ENCODE data around the gene RNF112.
A peak's percentile ranks its signal among the peaks of the same experiment; 100 is the strongest.
"Not testable (repeated sequence)": the region's sequence is repeated elsewhere in the genome, so short reads cannot be mapped to it uniquely, and the experiment has no call there.

RNF112 gene

DNA sequence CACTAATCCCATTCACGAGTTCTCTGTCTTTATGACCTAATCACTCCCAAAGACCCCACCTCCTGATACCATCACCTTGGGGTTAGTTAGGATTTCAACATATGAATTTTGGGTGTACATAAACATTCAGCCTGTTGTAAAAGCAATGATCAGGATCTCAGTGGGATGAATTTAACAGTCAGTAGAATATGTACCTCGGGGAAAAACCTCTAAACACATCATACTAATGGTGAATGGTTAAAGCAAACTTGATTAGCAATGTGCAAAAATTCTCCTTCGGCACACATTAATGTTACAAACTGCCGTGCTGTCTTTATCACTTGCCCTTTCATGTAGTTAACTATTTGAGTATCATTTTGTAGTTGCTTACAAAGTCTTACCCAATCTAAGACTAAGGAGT, 10.2 kb downstream of the RNF112 start:
- FAIRE-seq: no peak
- DNase-seq (ENCODE audit: insufficient read length): no peak
- no peak for TF ChIP-seq POLR2A (IDR thresholded peaks at IDR 0.05; ENCODE audit: low read depth, low read length)
- TF ChIP-seq TAF1 (IDR thresholded peaks at IDR 0.05; ENCODE audit: borderline replicate concordance, low read depth, low read length): no peak
- no peak for TF ChIP-seq POLR2AphosphoS5 (IDR thresholded peaks at IDR 0.05; ENCODE audit: low read depth, low read length)

DNA sequence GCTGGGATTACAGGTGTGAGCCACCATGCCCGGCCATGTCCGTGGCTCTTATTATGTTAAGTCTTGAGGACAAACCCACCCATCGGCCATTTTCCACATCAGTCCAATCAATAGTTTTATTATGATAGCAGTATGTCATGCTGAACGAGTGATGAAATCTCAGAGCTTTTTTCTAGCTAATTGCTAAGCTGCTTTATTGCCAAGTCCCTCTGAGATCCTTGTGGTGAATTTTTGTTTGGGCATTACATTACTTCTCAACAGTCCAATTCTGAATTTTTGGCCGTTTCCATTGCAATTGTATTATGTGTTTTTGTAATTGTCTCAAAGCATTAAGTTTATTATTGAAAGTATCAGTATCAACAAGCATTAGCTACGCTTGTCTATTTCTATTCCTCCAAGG, 10.9 kb downstream of the RNF112 start:
- DNase-seq (ENCODE audit: insufficient read length): no peak
- no peak for FAIRE-seq
- TF ChIP-seq POLR2AphosphoS5 (IDR thresholded peaks at IDR 0.05; ENCODE audit: low read depth, low read length) (no peak), TAF1 (IDR thresholded peaks at IDR 0.05; ENCODE audit: borderline replicate concordance, low read depth, low read length) (no peak), POLR2A (IDR thresholded peaks at IDR 0.05; ENCODE audit: low read depth, low read length) (no peak)

DNA sequence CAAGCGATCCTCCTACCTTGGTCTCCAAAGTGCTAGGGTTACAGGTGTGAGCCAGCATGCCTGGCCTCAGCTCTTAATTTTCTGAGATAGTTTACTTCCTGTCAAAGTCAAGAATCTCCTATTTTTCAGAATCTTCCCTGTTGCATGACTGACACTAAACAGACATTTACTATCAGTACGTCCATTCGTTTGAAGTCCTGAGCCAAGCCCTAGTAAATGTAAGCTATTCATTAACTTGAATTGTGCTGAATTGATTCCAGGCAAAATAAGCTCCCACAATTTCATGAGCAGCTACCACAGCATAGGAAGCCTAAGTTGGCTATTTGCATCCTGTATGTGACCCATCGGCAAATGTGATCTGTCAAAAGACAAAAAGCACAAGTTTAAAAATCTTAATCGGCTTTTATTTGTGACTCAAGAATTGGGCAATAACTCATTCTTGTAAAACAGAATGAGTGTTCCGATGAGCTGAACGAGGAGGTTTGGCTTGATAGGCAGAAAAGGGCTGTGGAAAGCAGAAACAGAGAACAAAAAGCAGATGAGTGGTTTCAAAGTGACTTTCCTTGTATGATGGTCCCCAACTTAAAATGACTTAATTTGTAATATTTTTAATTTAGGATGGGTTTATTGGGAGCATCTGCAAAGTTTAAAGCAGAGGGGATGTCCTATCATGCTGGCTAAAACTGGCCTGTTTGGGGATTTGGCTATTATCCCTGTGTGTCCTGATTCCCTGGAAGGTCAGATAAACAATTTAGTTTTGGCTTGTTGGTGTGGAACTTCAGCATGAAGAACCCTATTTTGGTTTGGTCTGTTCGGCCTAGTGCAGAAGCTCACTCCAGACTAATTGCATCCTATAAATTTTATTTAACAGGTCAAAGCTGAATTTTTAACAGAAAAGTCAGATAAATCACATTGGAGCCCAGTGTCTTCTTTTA, 14.2 kb downstream of the RNF112 start:
- no peak for TF ChIP-seq TAF1 (IDR thresholded peaks at IDR 0.05; ENCODE audit: borderline replicate concordance, low read depth, low read length)
- TF ChIP-seq POLR2A (IDR thresholded peaks at IDR 0.05; ENCODE audit: low read depth, low read length): no peak
- TF ChIP-seq POLR2AphosphoS5 (IDR thresholded peaks at IDR 0.05; ENCODE audit: low read depth, low read length): no peak
- no peak for FAIRE-seq

DNA sequence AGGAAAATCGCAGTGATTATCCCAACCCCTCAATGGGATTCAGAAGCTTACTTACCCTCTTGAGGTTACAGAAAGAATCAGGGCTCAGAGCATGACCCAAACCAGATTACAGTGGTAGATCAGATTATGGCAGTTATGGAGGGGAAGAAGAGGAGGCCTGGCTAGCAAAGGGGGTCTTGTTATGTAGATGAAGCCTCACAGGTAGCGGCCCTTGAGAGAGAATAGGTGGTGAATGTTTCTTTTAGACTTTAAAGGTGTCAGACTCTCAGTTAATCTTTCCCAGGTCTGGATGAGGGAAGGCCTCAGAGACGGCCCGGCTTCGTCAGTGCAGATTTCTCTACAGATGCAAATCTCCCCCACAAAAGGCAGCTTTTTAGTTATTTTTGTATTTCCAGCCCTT, 15.6 kb downstream of the RNF112 start:
- FAIRE-seq: no peak
- no peak for TF ChIP-seq TAF1 (IDR thresholded peaks at IDR 0.05; ENCODE audit: borderline replicate concordance, low read depth, low read length)
- no peak for TF ChIP-seq POLR2AphosphoS5 (IDR thresholded peaks at IDR 0.05; ENCODE audit: low read depth, low read length)
- no peak for TF ChIP-seq POLR2A (IDR thresholded peaks at IDR 0.05; ENCODE audit: low read depth, low read length)

More for the DNA sequence above, 14.2 kb downstream of the RNF112 start:
- DNase-seq (ENCODE audit: insufficient read length): no peak

DNA sequence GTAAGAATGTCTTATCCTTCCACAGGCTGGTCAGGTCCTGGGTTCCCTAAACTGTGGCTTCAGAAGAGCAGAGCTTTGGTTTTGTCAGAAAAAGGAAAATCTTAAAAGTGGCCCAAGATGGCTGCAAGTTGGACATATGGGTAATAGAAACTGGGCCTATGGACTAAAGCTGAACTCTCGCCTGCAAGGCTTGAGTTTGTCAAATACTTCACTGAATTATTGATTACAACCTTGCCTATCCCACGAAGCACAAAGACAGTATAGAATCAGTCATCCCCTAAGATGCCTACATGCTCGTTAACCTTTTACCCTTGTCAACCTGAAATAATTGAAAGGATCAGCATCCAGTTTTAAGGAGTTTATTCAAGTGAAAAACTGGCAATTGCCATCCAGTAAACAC, 20.7 kb downstream of the RNF112 start:
- FAIRE-seq: no peak
- TF ChIP-seq TAF1 (IDR thresholded peaks at IDR 0.05; ENCODE audit: borderline replicate concordance, low read depth, low read length) (no peak), POLR2AphosphoS5 (IDR thresholded peaks at IDR 0.05; ENCODE audit: low read depth, low read length) (no peak), POLR2A (IDR thresholded peaks at IDR 0.05; ENCODE audit: low read depth, low read length) (no peak)
- DNase-seq (ENCODE audit: insufficient read length): no peak

More for the DNA sequence above, 15.6 kb downstream of the RNF112 start:
- DNase-seq (ENCODE audit: insufficient read length): no peak

DNA sequence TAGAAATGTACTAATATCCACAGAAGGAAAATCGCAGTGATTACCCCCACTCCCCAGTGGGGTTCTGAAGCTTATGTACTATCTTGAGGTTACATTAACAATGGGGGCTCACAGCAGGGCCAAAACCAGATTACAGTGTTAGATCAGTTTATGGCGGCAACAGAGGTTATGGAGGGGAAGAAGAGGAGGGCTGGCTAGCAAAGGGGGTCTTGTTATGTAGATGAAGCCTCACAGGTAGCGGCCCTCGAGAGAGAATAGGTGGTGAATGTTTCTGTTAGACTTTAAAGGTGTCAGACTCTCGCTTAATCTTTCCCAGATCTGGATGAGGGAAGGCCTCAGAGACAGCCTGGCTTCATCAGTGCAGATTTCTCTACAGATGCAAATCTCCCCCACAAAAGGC, 22.2 kb downstream of the RNF112 start:
- FAIRE-seq: no peak
- TF ChIP-seq POLR2A (IDR thresholded peaks at IDR 0.05; ENCODE audit: low read depth, low read length) (no peak), POLR2AphosphoS5 (IDR thresholded peaks at IDR 0.05; ENCODE audit: low read depth, low read length) (no peak)
- no peak for DNase-seq (ENCODE audit: insufficient read length)

DNA sequence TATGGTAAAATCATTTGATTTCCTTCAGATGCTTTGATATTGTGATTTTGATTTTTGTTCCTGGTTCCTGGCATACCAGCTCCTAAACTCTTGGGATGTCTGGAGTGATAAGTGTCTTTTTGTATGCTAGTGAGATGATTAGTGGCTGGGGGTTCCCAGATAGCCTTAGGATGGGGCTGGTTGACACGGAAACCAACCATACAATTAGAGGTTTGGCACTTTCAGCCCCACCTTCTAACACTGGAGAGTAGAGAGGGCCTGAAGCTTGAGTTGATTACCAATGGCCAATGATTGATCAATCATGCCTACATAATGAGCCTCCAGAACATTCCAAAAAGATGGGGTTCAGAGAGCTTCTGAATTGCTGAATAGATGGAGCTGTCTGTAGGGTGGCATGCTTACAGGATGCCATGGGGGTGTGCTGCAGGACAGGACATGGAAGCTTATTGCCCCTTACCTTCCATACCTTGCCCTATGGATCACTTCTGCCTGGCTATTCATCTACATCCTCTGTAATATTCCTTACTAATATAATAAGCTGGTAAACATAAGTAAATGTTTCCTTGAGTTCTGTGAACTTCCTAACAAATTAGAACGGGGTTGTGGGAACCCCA, 22.8 kb downstream of the RNF112 start:
- FAIRE-seq: no peak
- TF ChIP-seq POLR2AphosphoS5 (IDR thresholded peaks at IDR 0.05; ENCODE audit: low read depth, low read length): no peak
- TF ChIP-seq TAF1 (IDR thresholded peaks at IDR 0.05; ENCODE audit: borderline replicate concordance, low read depth, low read length): no peak
- no peak for TF ChIP-seq POLR2A (IDR thresholded peaks at IDR 0.05; ENCODE audit: low read depth, low read length)
- no peak for DNase-seq (ENCODE audit: insufficient read length)

DNA sequence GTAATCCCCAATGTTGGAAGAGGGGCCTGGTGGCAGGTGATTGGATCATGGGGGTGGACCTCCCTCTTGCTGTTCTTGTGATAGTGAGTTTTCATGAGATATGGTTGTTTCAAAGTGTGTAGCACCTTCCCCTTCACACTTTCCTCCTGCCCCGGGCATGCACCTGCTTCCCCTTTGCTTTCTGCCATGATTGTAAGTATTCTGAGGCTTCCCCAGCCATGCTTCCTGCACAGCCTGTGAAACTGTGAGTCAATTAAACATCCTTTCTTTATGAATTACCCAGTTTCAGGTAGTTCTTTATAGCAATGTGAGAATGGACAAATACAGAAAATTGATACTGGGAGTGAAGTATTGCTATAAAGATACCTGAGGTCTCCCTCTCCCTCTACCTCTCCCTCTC, 29.4 kb downstream of the RNF112 start:
- no peak for TF ChIP-seq TAF1 (IDR thresholded peaks at IDR 0.05; ENCODE audit: borderline replicate concordance, low read depth, low read length)
- no peak for TF ChIP-seq POLR2A (IDR thresholded peaks at IDR 0.05; ENCODE audit: low read depth, low read length)
- TF ChIP-seq POLR2AphosphoS5 (IDR thresholded peaks at IDR 0.05; ENCODE audit: low read depth, low read length): no peak
- FAIRE-seq: peak; percentile 77
- no peak for DNase-seq (ENCODE audit: insufficient read length)

DNA sequence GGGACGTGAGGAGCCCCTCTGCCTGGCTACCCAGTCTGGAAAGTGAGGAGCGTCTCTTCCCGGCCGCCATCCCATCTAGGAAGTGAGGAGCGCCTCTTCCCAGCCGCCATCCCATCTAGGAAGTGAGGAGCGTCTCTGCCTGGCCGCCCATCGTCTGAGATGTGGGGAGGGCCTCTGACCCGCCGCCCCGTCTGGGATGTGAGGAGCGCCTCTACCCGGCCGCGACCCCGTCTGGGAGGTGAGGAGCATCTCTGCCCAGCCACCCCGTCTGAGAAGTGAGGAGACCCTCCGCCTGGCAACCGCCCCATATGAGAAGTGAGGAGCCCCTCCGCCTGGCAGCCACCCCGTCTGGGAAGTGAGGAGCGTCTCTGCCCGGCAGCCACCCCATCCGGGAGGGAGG, 30.3 kb downstream of the RNF112 start:
- not testable (repeated sequence) for FAIRE-seq; DNase-seq (ENCODE audit: insufficient read length)

DNA sequence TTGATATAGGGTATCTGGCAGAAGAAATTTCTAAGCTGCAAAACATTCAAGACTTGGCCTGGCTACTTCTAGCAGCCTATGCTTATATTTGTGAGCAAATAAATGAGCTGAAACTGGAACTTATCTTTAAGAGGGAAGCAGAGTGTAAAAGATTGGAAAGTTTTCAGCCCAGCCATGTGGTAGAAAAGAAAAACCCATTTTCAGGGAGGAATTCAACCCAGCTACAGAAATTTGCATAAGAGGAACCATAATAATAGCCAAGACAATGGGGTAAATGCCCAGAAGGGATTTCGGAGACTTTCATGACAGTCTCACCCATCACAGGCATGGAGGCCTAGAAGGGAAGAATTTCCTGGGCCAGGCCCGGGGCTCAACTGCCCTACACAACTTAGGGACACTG, 31.7 kb downstream of the RNF112 start:
- FAIRE-seq: no peak

DNA sequence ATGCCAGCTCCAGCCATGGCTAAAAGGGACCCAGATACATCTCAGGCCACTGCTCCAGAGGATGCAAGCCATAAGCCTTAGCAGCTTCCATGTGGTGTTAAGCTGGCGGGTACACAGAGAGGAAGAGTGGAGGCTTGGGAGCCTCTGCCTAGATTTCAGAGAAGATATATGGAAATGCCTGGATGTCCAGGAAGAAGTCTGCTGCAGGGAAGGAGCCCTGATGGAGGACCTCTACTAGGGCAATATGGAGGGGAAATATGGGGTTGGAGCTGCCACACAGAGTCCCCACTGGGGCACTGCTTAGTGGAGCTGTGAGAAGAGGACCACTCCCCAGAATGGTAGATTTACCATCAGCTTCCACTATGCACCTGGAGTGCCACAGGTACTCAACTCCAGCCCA, 32.1 kb downstream of the RNF112 start:
- DNase-seq (ENCODE audit: insufficient read length) (no peak), FAIRE-seq (no peak)
- TF ChIP-seq POLR2A (IDR thresholded peaks at IDR 0.05; ENCODE audit: low read depth, low read length): no peak
- no peak for TF ChIP-seq POLR2AphosphoS5 (IDR thresholded peaks at IDR 0.05; ENCODE audit: low read depth, low read length)
- no peak for TF ChIP-seq TAF1 (IDR thresholded peaks at IDR 0.05; ENCODE audit: borderline replicate concordance, low read depth, low read length)

More for the DNA sequence above, 31.7 kb downstream of the RNF112 start:
- TF ChIP-seq POLR2AphosphoS5 (IDR thresholded peaks at IDR 0.05; ENCODE audit: low read depth, low read length) (no peak), TAF1 (IDR thresholded peaks at IDR 0.05; ENCODE audit: borderline replicate concordance, low read depth, low read length) (no peak), POLR2A (IDR thresholded peaks at IDR 0.05; ENCODE audit: low read depth, low read length) (no peak)
- DNase-seq (ENCODE audit: insufficient read length): no peak

DNA sequence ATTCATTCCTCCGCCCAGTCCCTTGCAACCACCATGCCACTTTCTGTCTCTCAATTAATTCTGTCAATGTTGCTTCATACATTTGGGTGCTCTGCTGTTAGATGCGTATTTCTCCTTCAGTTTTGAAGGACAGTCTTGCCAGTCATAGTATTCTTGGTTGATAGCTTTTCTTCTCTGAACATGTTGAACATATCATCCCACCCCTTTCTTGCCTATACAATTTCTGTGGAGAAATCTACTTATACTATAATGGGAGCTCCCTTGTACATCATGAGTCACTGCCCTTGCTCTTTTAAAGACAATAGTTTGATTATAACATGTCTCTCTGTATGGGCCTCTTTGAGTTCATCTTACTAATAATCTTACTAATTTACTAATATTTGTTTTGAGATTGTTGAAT, 34.1 kb downstream of the RNF112 start:
- no peak for DNase-seq (ENCODE audit: insufficient read length)
- no peak for FAIRE-seq
- TF ChIP-seq POLR2AphosphoS5 (IDR thresholded peaks at IDR 0.05; ENCODE audit: low read depth, low read length) (no peak), TAF1 (IDR thresholded peaks at IDR 0.05; ENCODE audit: borderline replicate concordance, low read depth, low read length) (no peak)

DNA sequence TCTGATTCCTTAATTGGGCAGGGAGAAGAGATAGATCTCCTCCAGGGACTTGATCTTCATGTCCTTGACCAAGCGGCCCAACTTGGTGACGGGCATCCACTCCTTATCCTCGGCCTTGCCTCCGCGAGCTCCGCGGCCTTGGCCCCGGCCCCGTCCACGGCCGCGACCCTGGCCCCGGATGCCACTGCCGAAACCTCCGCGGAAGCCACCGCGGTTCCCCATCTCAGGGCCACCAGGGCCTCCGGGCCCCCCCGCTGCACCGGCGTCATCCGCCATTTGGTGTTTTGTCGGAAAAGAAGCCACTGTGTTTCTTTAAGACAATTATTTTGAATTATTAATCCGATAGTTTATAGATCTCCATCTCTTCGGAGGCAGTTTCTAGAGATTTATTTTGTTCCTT, 35.5 kb downstream of the RNF112 start:
- not testable (repeated sequence) for FAIRE-seq; DNase-seq (ENCODE audit: insufficient read length)

Data from GM12892 (cell line).